A673 (cell line): Measurements from ENCODE around the gene TRIM29. TPM values are rescaled to one million over a fixed set of nuclear protein-coding genes. Genes with fewer than 3 reads are reported as not detected.

Source experiments
- BruUV-seq: library from RNA; stranded (reverse); fragments of 400-500 nt; replicated peaks from 2 replicates; lab custom pipeline; 2021; lab: Mats Ljungman, UMichigan
- CTCF ChIA-PET: fragments of 300-600 bp; sonication (Branson Sonifier 250); formaldehyde crosslinking; loops from one replicate; lab custom pipeline; 2022; ENCODE audit warnings: antibody characterized with exemption; lab: Charles Lee
- POLR2A ChIA-PET: fragments of 300-600 bp; sonication (Branson Sonifier 250); formaldehyde crosslinking; loops from one replicate; lab custom pipeline; 2022; ENCODE audit warnings: antibody characterized with exemption; ENCODE audit not compliant: low non-redundant PET; lab: Charles Lee
- DNase-seq: peaks from one replicate; pipeline ENCODE4 v3.0.0-alpha.2; 2015; ENCODE audit warnings: low spot score
- H3K27ac ChIP-seq: fragments of 200-600 bp; sonication (generic); 2 replicates; pipeline ENCODE4 v1.5.1; 2016; ENCODE audit warnings: mixed run types, low read depth, mild to moderate bottlenecking, mixed read lengths, antibody characterized with exemption, low read length; ENCODE audit not compliant: poor library complexity, severe bottlenecking
- H3K27me3 ChIP-seq: fragments of 200-600 bp; sonication (generic); replicated peaks from 2 replicates; pipeline ENCODE4 v1.6.1; 2017; ENCODE audit warnings: mixed run types, low read depth, mild to moderate bottlenecking, mixed read lengths, antibody characterized with exemption, low read length; ENCODE audit not compliant: insufficient read depth, poor library complexity
- H3K36me3 ChIP-seq: fragments of 200-600 bp; sonication (generic); 2 replicates; pipeline ENCODE4 v1.6.1; 2016; ENCODE audit warnings: mixed run types, mild to moderate bottlenecking, mixed read lengths, antibody characterized with exemption, low read length; ENCODE audit not compliant: insufficient read depth, poor library complexity, severe bottlenecking
- H3K4me1 ChIP-seq: fragments of 200-600 bp; sonication (generic); 2 replicates; pipeline ENCODE4 v1.6.1; 2017; ENCODE audit warnings: mixed run types, mild to moderate bottlenecking, mixed read lengths, antibody characterized with exemption, low read length; ENCODE audit not compliant: insufficient read depth, poor library complexity, severe bottlenecking
- H3K4me3 ChIP-seq: fragments of 200-600 bp; sonication (generic); 2 replicates; pipeline ENCODE4 v1.5.1; 2016; ENCODE audit warnings: low read depth, mixed run types, mild to moderate bottlenecking, mixed read lengths, low read length; ENCODE audit not compliant: poor library complexity, severe bottlenecking
- H3K9me3 ChIP-seq: fragments of 200-600 bp; sonication (generic); 2 replicates; pipeline ENCODE4 v1.6.1; 2016; ENCODE audit warnings: mixed run types, low read depth, mild to moderate bottlenecking, mixed read lengths, antibody characterized with exemption, low read length; ENCODE audit not compliant: poor library complexity, severe bottlenecking
- CTCF ChIP-seq: fragments of 300-800, 200-600 bp; sonication (generic); conservative IDR thresholded peaks from 2 replicates; pipeline ENCODE4 v1.5.1; 2017; ENCODE audit warnings: low read depth, mild to moderate bottlenecking, antibody characterized with exemption, low read length, moderate library complexity, mixed read lengths
- EZH2 ChIP-seq: fragments of 200-600 bp; sonication (generic); IDR thresholded peaks from 2 replicates; pipeline ENCODE4 v1.6.1; 2017; ENCODE audit warnings: borderline replicate concordance, low read depth, mild to moderate bottlenecking, mixed read lengths, antibody characterized with exemption, low read length; ENCODE audit not compliant: poor library complexity, severe bottlenecking
- intact Hi-C: fragments of 100-400 bp; cut with micrococcal nuclease; formaldehyde crosslinking; loops from one replicate; pipeline ENCODE4 v1.10.0; 2022; ENCODE audit not compliant: unreplicated experiment
- total RNA-seq: library from RNA; stranded (reverse); gene quantifications from 2 replicates; pipeline ENCODE4 v1.2.3, GENCODE V29; 2021

Gene TRIM29
- total RNA-seq, 1 experiment from 2014 or later: not detected

- DNase-seq: no peak
- Histone ChIP-seq H3K9me3 (no peaks in the 10 kb centered on the region), H3K36me3 (no peaks in the 10 kb centered on the region), H3K4me3 (no peak overlapping the region), H3K4me1 (no peaks in the 10 kb centered on the region), H3K27ac (no peak overlapping the region), H3K27me3 (peaks cover 3% of the 10 kb centered on the region)
- no TSS peak for BruUV-seq
- ChIA-PET CTCF (no interaction called here), POLR2A (no interaction called here)
- TF ChIP-seq CTCF (no peak), EZH2 (no peak)
- intact Hi-C loops: no loop called here
Observed at GRCh38 chr11:120139316-120140069, 1.6 kb upstream of the TRIM29 start.

- no peak for TF ChIP-seq EZH2
- no peak for TF ChIP-seq CTCF
- intact Hi-C loops: no loop called here
- Histone ChIP-seq H3K27ac (no peak overlapping the region), H3K27me3 (peaks cover 3% of the 10 kb centered on the region), H3K36me3 (no peaks in the 10 kb centered on the region), H3K4me1 (no peaks in the 10 kb centered on the region), H3K9me3 (no peaks in the 10 kb centered on the region), H3K4me3 (no peak overlapping the region)
- ChIA-PET POLR2A (no interaction called here), CTCF (no interaction called here)
- DNase-seq: no peak
- no TSS peak for BruUV-seq
Observed at GRCh38 chr11:120137187-120137610, 714 bp downstream of the TRIM29 start.

- no peak overlapping the region for H3K27ac ChIP-seq
- no peaks in the 10 kb centered on the region for H3K36me3 ChIP-seq
- ChIA-PET POLR2A (interaction anchor here (0.6 kb wide), 1 partner anchor 233 kb away, joined by 4 read pairs; no protein-coding TSS in a partner anchor), CTCF (no interaction called here)
- H3K27me3 ChIP-seq: peaks cover 3% of the 10 kb centered on the region
- intact Hi-C loops: no loop called here
- no peak for TF ChIP-seq CTCF
- TF ChIP-seq EZH2: no peak
- H3K4me3 ChIP-seq: no peak overlapping the region
- no peak for DNase-seq
- no peaks in the 10 kb centered on the region for H3K4me1 ChIP-seq
- no peaks in the 10 kb centered on the region for H3K9me3 ChIP-seq
- BruUV-seq: no TSS peak
Observed at GRCh38 chr11:120136356-120136755, 1.6 kb downstream of the TRIM29 start.
